Thoracic aorta (tissue), 2 donors: ENCODE data around the gene CD46. TPM values are rescaled to one million over a fixed set of nuclear protein-coding genes. Genes with fewer than 3 reads are reported as not detected.
A peak's percentile ranks its signal among the peaks of the same experiment; 100 is the strongest.

Source experiments
- ATAC-seq: fragments of 150-250 bp; one replicate; pipeline ENCODE4 v1.8.0; 2017; ENCODE audit warnings: low read depth; ENCODE audit not compliant: insufficient number of reproducible peaks, low FRiP score
- DNase-seq: peaks from one replicate; pipeline ENCODE4 v3.0.0-alpha.2; 2020; ENCODE audit warnings: low spot score
- H3K27ac ChIP-seq, 2 donors: fragments of 200-600 bp; sonication (generic); 1 replicate in 1 of 2; 2 replicates in 1 of 2; pipeline ENCODE4 v1.5.1; 2016; ENCODE audit warnings: mild to moderate bottlenecking in 2 of 2, moderate library complexity in 2 of 2
- H3K27me3 ChIP-seq: fragments of 200-600 bp; sonication (generic); replicated peaks from 2 replicates; pipeline ENCODE4 v1.6.0; 2016; ENCODE audit warnings: mild to moderate bottlenecking; ENCODE audit not compliant: insufficient read depth
- H3K36me3 ChIP-seq: fragments of 200-600 bp; sonication (generic); one replicate; pipeline ENCODE4 v1.5.1; 2016
- H3K4me1 ChIP-seq, 2 donors: fragments of 200-600 bp; sonication (generic); 1 replicate in 1 of 2; 2 replicates in 1 of 2; pipeline versions ENCODE4 v1.5.1 to v1.6.0; 2016; ENCODE audit warnings: low read depth in 2 of 2, mild to moderate bottlenecking in 1 of 2; ENCODE audit not compliant: control insufficient read depth in 1 of 2
- H3K4me3 ChIP-seq: fragments of 200-600 bp; sonication (generic); 2 replicates; pipeline ENCODE4 v1.5.1; 2016; ENCODE audit warnings: mild to moderate bottlenecking
- H3K9me3 ChIP-seq: fragments of 200-600 bp; sonication (generic); 2 replicates; pipeline ENCODE4 v1.5.1; 2016
- CTCF ChIP-seq: fragments of 200-600 bp; sonication (generic); IDR thresholded peaks from one replicate; pipeline ENCODE4 v1.5.1; 2019; ENCODE audit warnings: antibody characterized with exemption
- total RNA-seq, 2 donors: library from RNA; depleted of rRNA; stranded (reverse); fragments of >200 nt; gene quantifications; one replicate each; pipeline versions ENCODE4 v1.1.0 to v1.2.3, GENCODE V29; 2016

The CD46 gene
- total RNA-seq, 2 donors from 2014 or later: 138 to 202 TPM

DNA sequence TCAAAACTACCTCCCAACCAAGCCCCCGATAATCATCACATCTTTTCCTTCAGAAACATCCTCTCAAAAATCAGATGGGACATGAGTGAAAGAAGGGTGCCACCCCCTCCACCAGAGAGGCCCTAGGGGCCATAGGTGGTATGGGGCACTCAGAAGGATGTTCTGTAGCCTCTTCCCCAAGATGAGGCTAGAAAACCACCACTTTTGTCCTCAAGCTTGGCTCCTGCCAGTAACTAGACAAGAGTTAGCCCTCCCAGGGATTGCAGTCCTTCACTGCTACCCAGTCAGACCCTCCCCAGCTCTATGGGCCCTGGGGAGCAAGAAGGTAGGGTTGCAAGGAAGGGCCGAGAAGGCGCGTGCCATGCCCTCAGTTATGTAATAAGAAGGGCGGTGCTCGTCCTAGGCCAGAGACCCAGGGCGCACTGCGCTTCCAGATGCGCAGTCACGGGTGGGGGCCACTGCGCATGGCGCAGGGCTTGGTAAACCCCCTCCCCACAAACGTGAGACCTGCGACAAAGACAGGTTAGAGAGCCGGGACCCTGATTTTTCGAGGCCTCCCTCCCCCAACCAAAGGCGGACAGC, 69.7 kb downstream of the CD46 start:
- DNase-seq: no peak
- TF ChIP-seq CTCF: no peak
- Histone ChIP-seq H3K4me1 (peaks cover 39 to 61% of the 10 kb centered on the region in 2 donors), H3K36me3 (peaks cover 6% of the 10 kb centered on the region), H3K27me3 (no peaks in the 10 kb centered on the region), H3K27ac (peak overlapping the region; percentile 99), H3K4me3 (peak overlapping the region; percentile 80), H3K9me3 (no peaks in the 10 kb centered on the region)
- ATAC-seq: no peak

DNA sequence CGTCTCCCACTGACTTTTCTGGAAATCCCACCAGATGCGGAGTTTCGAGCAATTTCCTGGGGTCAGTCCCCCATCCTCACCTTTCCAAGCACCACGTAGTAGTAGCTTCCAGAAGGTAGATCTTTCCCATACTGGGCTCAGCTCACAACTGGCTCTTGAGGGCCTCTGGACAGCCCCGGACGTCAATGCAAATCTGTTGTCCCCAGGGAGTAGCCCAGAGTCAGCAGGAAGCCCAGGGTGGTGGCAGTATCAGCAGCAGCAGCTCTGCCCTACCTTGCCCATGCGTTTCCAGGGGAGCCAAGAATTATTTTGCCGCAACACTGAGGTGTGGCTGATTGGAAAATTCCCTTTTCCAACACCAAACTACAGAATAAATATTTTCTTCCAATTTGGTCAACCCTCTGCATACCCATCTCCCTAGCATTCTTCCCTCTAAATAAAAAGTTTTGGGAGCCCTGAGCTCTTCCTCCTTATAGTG, 70.3 kb downstream of the CD46 start:
- no peaks in the 10 kb centered on the region for H3K27me3 ChIP-seq
- H3K4me1 ChIP-seq: peaks cover 45 to 61% of the 10 kb centered on the region in 2 donors
- ATAC-seq (no peak), DNase-seq (no peak)
- TF ChIP-seq CTCF: no peak
- peak overlapping the region; percentile 80 for H3K4me3 ChIP-seq
- H3K36me3 ChIP-seq: peaks cover 3% of the 10 kb centered on the region
- H3K9me3 ChIP-seq: no peaks in the 10 kb centered on the region
- H3K27ac ChIP-seq: peak overlapping the region; percentile 99

- Histone ChIP-seq H3K36me3 (peaks cover 1% of the 10 kb centered on the region), H3K27ac (peak overlapping the region; percentile 99), H3K4me1 (peaks cover 42 to 61% of the 10 kb centered on the region in 2 donors)
These were observed 71.0 kb downstream of the CD46 start for GRCh38 chr1:207822602-207823451.

DNA sequence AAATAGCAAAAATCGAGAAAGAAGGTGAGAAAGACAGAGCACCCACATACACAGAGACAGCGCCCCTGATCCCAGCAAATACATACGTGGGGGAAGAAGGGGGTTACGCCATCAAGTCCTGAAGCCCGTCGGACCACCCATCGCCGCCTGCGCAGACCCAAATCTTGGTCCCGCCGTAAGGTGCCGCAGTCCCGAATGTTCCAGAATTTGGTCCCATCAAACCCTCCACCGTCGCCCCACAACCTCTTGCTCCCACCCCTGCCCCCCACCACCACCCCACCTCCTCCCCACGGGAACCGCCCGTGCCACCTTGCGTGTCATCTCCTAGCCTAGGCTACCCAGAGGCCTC, 71.7 kb downstream of the CD46 start:
- Histone ChIP-seq H3K27me3 (no peaks in the 10 kb centered on the region), H3K27ac (peak overlapping the region; percentile 99), H3K36me3 (no peaks in the 10 kb centered on the region), H3K9me3 (no peaks in the 10 kb centered on the region), H3K4me1 (peaks cover 40 to 64% of the 10 kb centered on the region in 2 donors), H3K4me3 (peak overlapping the region; percentile 80)
- TF ChIP-seq CTCF: no peak
- DNase-seq (no peak), ATAC-seq (no peak)

More at GRCh38 chr1:207822602-207823451, 71.0 kb downstream of the CD46 start:
- DNase-seq: peak; percentile 91
- H3K9me3 ChIP-seq: no peaks in the 10 kb centered on the region
- ATAC-seq: peak; percentile 72
- H3K4me3 ChIP-seq: peak overlapping the region; percentile 80
- TF ChIP-seq CTCF: no peak
- no peaks in the 10 kb centered on the region for H3K27me3 ChIP-seq

DNA sequence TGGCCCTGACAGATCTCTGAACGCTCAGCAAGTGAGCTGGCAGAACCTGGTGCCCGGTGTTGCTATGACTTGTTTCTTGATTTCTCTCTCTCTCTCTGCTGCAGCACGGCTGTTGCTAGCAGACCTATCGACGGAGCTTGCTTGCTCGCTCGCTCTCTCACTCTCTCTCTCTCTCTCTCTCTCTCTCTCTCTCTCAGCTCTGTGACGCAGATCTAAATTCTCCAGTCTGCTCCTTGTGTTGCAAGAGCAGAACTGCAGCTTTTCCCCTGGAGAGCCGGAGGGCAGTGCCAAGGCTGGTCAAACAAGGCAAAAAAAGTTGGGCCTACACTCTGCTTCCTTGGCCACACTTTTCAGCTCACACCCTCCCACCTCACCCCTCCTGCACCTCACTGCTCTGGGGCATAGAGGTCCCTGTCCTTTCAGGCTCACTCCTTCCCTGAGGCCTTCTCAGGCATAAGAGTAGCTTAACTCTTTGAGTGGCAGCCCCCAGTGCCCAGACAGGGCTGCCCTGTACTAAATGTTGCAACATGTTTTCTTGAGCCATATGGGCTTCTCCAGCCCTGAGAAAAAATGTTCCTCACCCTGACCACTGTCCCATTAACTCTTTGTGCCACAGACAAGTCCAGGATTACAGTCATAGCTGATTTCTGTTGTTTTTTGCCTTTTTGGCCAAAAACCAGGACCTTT, 72.2 kb downstream of the CD46 start:
- Histone ChIP-seq H3K4me3 (peak overlapping the region; percentile 80), H3K4me1 (peaks cover 35 to 59% of the 10 kb centered on the region in 2 donors), H3K36me3 (no peaks in the 10 kb centered on the region), H3K27me3 (no peaks in the 10 kb centered on the region), H3K9me3 (no peaks in the 10 kb centered on the region), H3K27ac (peak overlapping the region; percentile 99)
- TF ChIP-seq CTCF: peak; percentile 52
- DNase-seq (peak; percentile 69), ATAC-seq (peak; percentile 48)
